Stimulated activated CD4-positive, alpha-beta T cell treated with anti-CD3 and anti-CD28 coated beads, Interleukin-4, amount 100 ng/mL, for 1 hour (primary cell): Measurements from ENCODE around the gene HAND2.

Source experiments
- DNase-seq: peaks from one replicate; pipeline ENCODE4 v3.0.0-alpha.2; 2020

HAND2 gene

DNA sequence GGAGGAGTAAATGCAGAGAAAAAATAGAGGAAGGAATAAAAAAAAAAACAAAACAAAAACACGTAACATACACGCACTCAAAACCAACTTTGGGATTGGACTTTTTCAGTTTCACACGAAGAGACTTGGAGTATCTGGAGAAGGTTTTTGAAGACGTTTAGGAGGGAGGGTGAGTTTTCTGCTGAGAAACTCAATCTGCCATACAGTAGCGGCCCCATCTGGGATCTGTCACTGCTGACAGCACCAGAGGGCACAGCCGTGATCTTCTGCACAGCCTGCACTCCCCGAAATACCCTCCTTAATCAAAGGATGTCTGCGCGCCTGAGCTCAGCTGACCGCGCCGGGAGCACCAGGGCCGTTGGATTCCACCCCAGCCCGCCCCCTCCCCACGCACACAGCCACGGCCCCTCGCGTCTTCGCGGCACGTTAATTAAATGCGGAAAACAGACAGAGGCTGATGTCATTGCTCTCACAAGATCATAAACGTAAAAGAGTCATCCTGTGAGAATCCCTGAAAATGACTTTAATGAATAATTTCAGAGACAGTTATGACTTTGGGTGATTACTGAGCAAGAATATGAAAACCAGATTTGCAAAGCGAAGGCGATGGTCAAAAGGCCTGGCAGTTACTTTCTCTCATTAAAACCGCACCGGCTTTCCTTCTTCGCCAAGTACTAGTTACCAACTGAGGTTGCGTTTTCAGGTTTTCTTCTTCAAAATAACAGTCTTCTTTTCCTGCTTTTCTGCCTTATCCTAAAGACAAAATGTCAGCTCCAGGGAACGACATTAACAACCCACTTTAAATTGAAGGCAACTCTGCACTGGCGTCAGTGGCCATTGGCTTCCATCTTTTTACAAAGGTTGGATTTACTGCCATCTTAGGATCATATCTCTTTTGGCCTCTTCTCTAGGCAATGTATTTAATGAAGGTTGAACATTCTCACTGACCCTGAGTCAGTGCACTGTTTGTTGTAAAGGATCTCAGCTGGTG is 10.6 kb downstream of the HAND2 start:
- no peak for DNase-seq

DNA sequence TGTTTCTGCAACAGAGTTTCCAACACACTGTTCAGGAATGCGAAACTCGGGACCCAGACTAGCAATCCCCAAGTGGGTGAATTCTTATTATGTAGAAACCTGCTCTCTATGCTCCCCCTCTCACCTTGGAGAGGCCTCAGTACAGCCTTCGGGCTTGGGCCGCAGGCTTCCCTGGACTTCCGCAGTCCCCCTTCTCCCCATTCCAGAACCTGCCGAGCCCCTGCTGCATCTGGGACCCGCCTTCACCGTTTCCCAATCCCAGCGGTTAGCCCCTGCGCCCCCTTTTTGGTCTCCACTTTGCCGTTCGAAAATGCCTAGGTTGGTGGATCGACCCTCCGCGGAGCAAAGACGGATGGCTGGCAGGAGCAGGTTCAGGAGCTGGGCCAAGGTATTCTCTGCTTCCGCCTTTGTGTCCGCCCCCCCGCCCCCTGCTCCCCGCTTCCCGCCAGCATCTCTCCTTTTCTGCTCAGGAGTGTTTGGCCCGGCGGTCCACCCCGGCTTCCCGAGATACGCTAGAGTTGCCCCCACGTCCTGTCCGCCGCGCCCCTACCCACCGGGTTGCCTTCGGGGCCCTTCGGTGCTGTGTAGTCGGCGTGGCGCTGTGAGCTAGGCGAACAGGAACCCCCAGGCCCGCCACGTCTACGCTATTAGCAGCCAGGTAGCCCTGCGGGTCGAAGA is 11.5 kb downstream of the HAND2 start:
- DNase-seq, result no peak

GRCh38 chr4:173517781-173518424 is 12.1 kb downstream of the HAND2 start:
- no peak for DNase-seq

DNA sequence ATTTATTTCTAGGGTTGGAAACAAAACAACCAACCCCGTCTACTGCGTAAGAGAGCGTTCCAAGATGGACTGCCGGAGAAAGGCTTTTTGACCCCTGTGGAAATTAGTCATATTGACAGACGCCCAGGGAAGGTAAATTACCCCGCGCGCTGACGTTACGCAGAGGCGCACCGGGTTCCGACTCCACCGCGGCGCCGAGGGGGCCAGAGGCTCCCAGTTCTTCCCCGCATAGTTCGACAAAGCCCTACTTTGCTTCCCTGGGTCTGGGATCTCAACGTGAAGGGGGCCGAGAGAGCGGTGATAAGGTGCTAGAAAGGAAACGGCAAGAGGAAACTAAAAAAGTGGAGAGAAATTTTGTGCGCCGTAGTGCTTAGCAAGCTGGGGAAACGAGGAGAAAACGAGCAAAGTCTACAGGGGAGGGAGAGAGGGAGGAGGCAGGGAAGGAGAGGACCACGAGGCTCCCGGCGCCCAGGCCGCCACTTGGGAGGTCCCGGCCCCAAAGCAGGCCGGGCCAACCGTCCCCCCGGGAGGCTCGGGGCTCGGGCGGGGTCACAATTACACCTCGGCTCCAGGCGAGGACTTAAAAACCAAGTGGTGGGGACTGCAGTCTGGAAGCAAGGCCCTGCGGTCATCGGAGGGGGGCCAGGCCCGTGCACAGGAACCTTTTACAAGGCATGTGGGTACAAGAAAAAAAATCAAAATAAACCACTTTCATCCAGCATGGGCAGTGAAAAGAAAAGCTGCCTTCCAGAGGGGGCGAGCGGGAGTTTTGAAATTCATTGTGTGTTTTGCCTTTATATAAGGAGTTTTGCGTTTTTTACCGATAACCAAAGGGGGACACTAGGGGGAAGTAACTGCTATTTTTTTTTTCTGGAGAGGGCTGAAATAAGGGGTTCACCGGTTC is 13.2 kb downstream of the HAND2 start:
- DNase-seq, result no peak

DNA sequence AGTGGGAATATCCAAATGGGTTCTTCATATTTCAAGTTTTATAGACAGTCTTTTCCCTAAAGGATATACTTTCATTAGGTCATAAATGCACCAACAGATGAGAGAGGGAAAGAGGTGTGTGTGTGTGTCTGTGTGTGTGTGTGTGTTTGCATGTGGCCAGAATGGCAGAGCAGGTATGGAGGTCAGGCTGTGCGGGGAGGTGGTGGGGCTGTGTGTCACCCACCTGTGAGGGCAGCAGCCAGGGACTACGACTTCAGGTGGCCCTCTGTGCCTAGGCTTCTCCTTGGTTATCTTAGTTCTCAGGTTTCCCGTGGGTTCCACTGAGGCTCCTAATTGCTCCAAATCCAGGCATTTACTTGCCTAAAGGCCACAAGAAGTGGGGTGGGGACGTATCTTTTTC is 14.6 kb downstream of the HAND2 start:
- no peak for DNase-seq

DNA sequence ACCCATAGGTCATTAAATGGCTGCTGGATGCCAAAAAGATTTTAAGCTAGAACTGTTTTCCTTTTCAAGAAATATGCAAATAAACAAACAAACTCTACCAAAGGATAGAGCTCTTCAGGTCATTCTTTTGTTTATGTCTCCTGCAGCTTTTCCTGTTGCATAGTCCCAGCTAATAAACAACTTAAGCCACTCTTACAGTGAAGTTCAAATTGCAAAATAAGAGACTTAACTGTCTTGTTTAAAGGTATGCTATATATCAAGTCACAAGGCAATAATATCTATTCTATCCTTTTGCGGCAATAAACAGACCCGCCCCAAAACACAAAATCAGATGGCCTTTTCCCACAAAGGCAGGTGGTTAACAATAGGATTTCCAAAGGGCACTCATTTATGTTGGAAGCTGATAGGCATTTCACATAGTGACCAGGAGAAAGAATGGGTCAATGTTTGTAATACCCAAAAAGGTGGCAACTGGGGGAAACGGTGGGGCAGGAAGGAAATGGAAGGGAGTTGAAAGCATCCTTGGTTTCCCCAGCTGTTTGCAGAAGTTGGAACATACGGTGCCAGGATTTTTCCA is 15.3 kb downstream of the HAND2 start:
- DNase-seq, result no peak

DNA sequence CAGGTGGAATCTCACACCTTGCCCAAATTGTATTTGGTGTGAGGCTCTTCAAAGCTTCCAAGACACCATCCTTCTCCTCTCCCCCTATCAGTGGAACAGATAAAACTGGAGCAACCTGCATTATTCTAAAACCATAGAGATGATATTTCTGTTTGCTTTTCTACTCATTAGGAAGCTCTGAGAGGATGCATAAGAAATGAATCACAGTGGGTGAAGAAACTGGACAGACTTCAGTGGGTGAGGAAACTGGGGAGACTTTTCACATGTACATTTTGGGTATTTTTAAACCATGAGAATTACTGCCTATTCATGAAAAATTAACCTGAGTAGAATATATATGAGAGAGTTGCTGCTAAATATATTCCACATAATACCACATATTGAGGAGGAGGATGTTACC is 16.4 kb downstream of the HAND2 start:
- DNase-seq, result no peak

DNA sequence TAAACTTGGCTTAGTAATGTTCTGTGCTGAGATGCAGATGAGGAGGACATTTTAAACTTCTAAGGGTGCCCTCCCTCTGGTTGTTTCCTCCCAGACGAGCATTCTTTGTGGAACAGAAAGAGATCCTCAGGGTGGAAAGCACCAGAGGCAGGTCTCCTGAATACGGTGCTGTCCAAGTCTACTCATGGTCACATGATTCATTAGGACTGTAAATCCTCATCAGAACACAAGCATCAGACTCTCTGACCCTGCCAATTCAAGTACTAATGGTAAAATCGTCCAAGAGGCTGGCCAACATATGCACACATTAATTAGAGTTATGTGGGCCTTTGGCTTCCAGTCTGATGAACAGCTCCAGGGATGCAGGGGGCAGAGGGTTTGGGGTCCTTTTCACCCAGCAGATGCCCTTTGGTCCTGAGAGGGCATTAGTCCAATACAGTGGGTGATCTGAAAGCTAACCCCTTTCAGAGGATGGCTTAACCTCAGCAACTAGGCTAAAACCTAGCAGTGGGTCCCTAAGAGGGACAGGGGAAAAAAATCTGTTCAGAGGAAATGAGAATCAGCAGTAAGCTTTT is 18.2 kb downstream of the HAND2 start:
- no peak for DNase-seq

DNA sequence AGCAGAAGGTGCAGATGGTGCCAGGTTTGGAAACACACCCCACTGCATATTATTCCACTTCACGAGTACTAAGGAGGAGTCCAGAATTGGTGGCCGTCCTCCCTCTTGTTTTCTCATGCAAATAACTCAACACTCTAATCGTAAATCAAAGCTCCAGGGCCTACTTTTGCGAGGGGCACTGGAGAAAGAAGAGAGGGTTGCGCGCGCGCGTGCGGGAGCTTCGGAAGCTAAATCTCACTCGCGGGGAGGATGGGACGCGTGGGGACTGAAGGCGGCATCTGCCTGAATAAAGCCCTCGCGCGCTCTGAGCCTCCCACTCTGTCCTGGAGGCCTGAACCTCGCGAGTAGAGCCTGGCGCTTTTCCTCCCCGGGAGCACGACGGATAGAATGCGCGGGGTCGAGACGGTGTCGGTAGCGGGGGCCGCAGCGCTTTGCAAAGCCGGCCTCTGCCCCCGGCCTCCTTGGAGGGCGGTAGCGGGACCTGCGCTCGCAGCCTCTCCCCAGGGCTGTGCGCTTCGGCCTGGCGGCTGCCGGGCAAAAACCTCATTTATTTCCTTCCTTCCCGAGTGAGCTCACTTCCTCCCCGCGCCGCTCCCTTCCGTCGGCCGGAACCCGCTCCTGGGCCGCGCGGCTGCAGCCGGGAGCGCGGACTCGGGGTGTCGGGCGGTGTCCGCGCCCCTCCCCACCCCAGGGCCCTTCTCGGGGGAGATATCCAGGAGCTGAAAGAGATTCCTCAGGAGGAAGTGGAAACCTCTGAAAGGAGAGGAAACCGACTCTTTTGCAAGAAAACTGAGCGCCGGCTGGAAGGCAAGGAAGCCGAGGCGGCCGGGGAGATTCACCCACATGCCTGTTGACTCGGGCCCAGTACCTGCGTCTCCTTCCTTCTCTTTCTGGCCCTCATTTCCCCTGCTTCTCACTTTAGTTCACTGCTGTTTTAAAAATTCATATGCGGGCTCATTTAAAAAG is 20.7 kb downstream of the HAND2 start:
- no peak for DNase-seq

GRCh38 chr4:173508386-173509035 is 21.5 kb downstream of the HAND2 start:
- no peak for DNase-seq

GRCh38 chr4:173507471-173508385 is 22.3 kb downstream of the HAND2 start:
- no peak for DNase-seq

DNA sequence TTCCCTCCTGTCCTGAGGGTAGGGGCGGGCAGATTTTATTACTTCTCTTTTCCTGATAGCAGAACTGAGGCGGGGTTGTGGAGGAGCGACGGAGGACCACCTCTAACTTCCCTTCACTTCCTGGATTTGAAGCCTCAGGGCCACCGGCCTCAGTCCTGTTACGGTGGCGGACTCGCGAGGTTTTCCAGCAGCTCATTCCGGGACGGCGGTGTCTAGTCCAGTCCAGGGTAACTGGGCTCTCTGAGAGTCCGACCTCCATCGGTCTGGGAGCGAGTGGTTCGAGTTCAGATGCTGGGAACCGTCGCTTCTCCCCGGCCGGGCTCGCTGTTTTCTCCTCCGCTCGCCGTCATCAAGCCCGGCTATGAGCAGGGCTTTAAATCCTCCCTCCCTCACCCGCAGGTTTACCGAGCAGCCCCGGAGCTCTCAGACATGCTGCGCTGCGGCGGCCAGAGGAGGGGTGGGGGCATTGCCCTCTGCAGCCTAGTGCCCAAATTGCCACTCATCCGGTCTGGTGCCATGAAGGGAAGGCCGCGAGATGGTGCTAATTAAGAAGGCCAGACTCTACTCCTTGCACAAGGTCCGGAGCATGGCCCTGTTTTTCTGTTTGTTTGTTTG is 23.3 kb downstream of the HAND2 start:
- DNase-seq, result no peak

- DNase-seq, result peak; percentile 42
These were observed 24.0 kb downstream of the HAND2 start for GRCh38 chr4:173505924-173506518.

GRCh38 chr4:173504181-173504503 is 25.9 kb downstream of the HAND2 start:
- no peak for DNase-seq

- no peak for DNase-seq
These were observed 26.5 kb downstream of the HAND2 start for GRCh38 chr4:173503330-173504180.

- no peak for DNase-seq
These were observed 27.7 kb downstream of the HAND2 start for GRCh38 chr4:173502282-173502681.

GRCh38 chr4:173501592-173502150 is 28.4 kb downstream of the HAND2 start:
- no peak for DNase-seq
